Measurements from ENCODE around the gene THAP7. TPM values are rescaled to one million over a fixed set of nuclear protein-coding genes. Genes with fewer than 3 reads are reported as not detected.

THAP7 gene
- total and polyA plus RNA-seq, 9 of the 15 experiments (the other 6 are each of a cell fraction or from before 2014, with no cell fraction given) = 7.9 to 263 (median 84.1) TPM

DNA sequence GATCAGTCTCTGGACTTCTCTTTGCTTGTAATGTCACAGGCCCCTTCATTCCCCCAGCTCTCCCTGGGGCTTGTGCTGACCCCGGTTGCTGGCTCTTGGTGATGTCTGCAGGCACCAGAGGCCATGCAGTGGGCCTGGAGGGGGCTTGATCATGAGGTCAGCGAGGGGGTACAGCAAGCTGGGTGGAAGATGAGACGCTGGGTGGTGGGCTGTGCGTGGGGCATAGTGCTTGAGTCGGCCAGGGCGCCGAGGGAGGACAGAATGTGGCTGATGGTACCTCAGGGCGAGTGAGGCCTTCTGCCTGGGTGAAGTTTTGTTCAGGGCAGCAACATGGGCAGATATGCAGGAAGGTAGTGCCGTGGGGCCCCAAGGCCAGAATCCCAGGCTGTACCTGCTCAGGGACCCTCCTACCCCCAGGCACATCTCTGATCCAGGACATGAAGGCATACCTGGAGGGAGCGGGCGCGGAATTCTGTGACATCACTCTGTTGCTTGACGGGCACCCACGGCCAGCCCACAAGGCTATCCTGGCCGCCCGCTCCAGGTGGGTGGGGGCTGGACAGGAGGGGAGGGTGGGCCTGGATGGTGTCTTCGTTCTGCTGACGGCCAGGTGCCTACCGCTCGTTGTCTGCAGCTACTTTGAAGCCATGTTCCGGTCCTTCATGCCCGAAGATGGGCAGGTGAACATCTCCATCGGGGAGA lies 6.4 kb downstream of the THAP7 start:
- peaks cover 6 to 86% of the 10 kb centered on the region in 2 experiments for H3K4me1 ChIP-seq (replicated peaks in 1 of 2; ENCODE audit: control insufficient read depth in 2 of 2, insufficient read depth in 2 of 2, low read length in 2 of 2)
- no peak overlapping the region for H3K27ac ChIP-seq (ENCODE audit: extremely low read depth, low read depth, low read length)
- peaks cover 3% of the 10 kb centered on the region for H3K9me1 ChIP-seq (ENCODE audit: control insufficient read depth, insufficient read depth, low read length)
- no peak for FAIRE-seq
- no TSS peak for BruUV-seq (replicated peaks)
- intact Hi-C loops (cut with micrococcal nuclease) = no loop called here
- in situ Hi-C loops (cut with MboI) = no loop called here
- no peaks in the 10 kb centered on the region for H3K9me3 ChIP-seq (replicated peaks; ENCODE audit: control insufficient read depth, insufficient read depth, low read depth, low read length)
- no peak overlapping the region for H3K4me2 ChIP-seq (ENCODE audit: insufficient read depth, low read length)
- peaks cover 38% of the 10 kb centered on the region; the same call in 1 of the 2 replicates for H4K20me1 ChIP-seq (replicated peaks; ENCODE audit: control insufficient read depth, insufficient read depth, low read length)
- ChIA-PET POLR2A (interaction anchor here (0.7 to 17.9 kb wide), 6 partner anchors 9 to 1894 kb away, joined by 3 to 451 read pairs (median 6); partner anchors contain the start of genes AIFM3, LZTR1, P2RX6 and SLC7A4), CTCF (ENCODE audit: low intra/inter-chr PET ratio) (no interaction called here)
- no peak overlapping the region for H3K4me3 ChIP-seq
- TF ChIP-seq KDM2B (CRISPR knock-in tag; IDR thresholded peaks at IDR 0.05) (peak; percentile 59; the same call in 1 of the 2 replicates), RBM14 (IDR thresholded peaks at IDR 0.05; ENCODE audit: borderline replicate concordance, insufficient read depth, low read depth, low read length) (no peak), TSC22D4 (tag; IDR thresholded peaks at IDR 0.05) (no peak), SAFB2 (IDR thresholded peaks at IDR 0.05; ENCODE audit: borderline replicate concordance, low read depth, low read length, severe bottlenecking) (no peak), TGIF2 (CRISPR knock-in tag; IDR thresholded peaks at IDR 0.05) (no peak), SIX5 (IDR thresholded peaks at IDR 0.05; ENCODE audit: borderline replicate concordance in 1 of 2, insufficient read depth in 1 of 2, low read depth in 1 of 2, low read length in 2 of 2) (0 out of 4 replicates have a peak, but pooled peaks of 1 of the 2 experiments have one; percentile 11), POLR2AphosphoS2 (IDR thresholded peaks at IDR 0.05; ENCODE audit: low read length) (0 out of 2 replicates have a peak, but pooled peaks have one; percentile 21), ZFPM2 (CRISPR knock-in tag; IDR thresholded peaks at IDR 0.05) (no peak), RNF2 (IDR thresholded peaks at IDR 0.05) (no peak), CCAR2 (IDR thresholded peaks at IDR 0.05; ENCODE audit: low read depth, low read length) (no peak)
- TF ChIP-seq, protein P1, sequence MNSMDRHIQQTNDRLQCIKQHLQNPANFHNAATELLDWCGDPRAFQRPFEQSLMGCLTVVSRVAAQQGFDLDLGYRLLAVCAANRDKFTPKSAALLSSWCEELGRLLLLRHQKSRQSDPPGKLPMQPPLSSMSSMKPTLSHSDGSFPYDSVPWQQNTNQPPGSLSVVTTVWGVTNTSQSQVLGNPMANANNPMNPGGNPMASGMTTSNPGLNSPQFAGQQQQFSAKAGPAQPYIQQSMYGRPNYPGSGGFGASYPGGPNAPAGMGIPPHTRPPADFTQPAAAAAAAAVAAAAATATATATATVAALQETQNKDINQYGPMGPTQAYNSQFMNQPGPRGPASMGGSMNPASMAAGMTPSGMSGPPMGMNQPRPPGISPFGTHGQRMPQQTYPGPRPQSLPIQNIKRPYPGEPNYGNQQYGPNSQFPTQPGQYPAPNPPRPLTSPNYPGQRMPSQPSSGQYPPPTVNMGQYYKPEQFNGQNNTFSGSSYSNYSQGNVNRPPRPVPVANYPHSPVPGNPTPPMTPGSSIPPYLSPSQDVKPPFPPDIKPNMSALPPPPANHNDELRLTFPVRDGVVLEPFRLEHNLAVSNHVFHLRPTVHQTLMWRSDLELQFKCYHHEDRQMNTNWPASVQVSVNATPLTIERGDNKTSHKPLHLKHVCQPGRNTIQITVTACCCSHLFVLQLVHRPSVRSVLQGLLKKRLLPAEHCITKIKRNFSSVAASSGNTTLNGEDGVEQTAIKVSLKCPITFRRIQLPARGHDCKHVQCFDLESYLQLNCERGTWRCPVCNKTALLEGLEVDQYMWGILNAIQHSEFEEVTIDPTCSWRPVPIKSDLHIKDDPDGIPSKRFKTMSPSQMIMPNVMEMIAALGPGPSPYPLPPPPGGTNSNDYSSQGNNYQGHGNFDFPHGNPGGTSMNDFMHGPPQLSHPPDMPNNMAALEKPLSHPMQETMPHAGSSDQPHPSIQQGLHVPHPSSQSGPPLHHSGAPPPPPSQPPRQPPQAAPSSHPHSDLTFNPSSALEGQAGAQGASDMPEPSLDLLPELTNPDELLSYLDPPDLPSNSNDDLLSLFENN (IDR thresholded peaks at IDR 0.05; ENCODE audit: low read depth in 2 of 2, low read length in 2 of 2) = no peak
- no peak for DNase-seq (ENCODE audit: extremely low read depth in 1 of 4, low spot score in 3 of 4)
- no peaks in the 10 kb centered on the region for H3K27me3 ChIP-seq (ENCODE audit: control insufficient read depth in 2 of 2, insufficient read depth in 2 of 2, low read length in 2 of 2)
- peak overlapping the region in 1 of 2 experiments; percentile 50; a peak in 1 of 4 replicates for H3K9ac ChIP-seq (ENCODE audit: insufficient read depth in 1 of 2, low read depth in 2 of 2, low read length in 2 of 2)
- H3K79me2 ChIP-seq (ENCODE audit: control insufficient read depth, insufficient read depth, low read length) = peaks cover 15% of the 10 kb centered on the region
- H2AFZ ChIP-seq (ENCODE audit: low read depth, low read length) = no peak overlapping the region
- no peak for ATAC-seq
- peaks cover 100% of the 10 kb centered on the region for H3K36me3 ChIP-seq (ENCODE audit: control insufficient read depth, insufficient read depth, low read length)
- 92% methylated on average over 23 of the region's 23 CpGs for WGBS (ENCODE audit: insufficient coverage, low coverage, missing lambda C conversion rate)
